H9 (cell line): ENCODE measurements around the gene PCOLCE2. TPM values are rescaled to one million over a fixed set of nuclear protein-coding genes. Genes with fewer than 3 reads are reported as not detected.

Source experiments
- DNase-seq: peaks from one replicate; pipeline ENCODE4 v3.0.0-alpha.2; 2017
- H2AFZ ChIP-seq: one replicate; pipeline ENCODE4 v1.6.1; 2013; ENCODE audit warnings: mild to moderate bottlenecking, low read length, control low read depth, moderate library complexity
- H2AK5ac ChIP-seq: 2 replicates; pipeline ENCODE4 v1.6.1; 2013; ENCODE audit warnings: low read length, control low read depth, mixed read lengths; ENCODE audit not compliant: insufficient read length
- H2BK120ac ChIP-seq: one replicate; pipeline ENCODE4 v1.6.1; 2013; ENCODE audit warnings: low read depth, mild to moderate bottlenecking, low read length, control low read depth, inconsistent platforms; ENCODE audit not compliant: poor library complexity, severe bottlenecking
- H2BK12ac ChIP-seq: 2 replicates; pipeline ENCODE4 v1.6.1; 2013; ENCODE audit warnings: low read length, control low read depth, mixed read lengths, low read depth; ENCODE audit not compliant: insufficient read length
- H2BK15ac ChIP-seq: 2 replicates; pipeline ENCODE4 v1.6.1; 2013; ENCODE audit warnings: low read depth, low read length, control low read depth
- H2BK20ac ChIP-seq: one replicate; pipeline ENCODE4 v1.6.1; 2013; ENCODE audit warnings: low read depth, mild to moderate bottlenecking, low read length, control low read depth, inconsistent platforms; ENCODE audit not compliant: poor library complexity, severe bottlenecking
- H2BK5ac ChIP-seq: 2 replicates; pipeline ENCODE4 v1.6.1; 2013; ENCODE audit warnings: low read length, control low read depth, mixed read lengths; ENCODE audit not compliant: insufficient read length
- H3K14ac ChIP-seq: 2 replicates; pipeline ENCODE4 v1.6.1; 2013; ENCODE audit warnings: low read length, control low read depth; ENCODE audit not compliant: insufficient read depth
- H3K18ac ChIP-seq: 2 replicates; pipeline ENCODE4 v1.6.1; 2013; ENCODE audit warnings: low read depth, mild to moderate bottlenecking, mixed read lengths, low read length, control low read depth; ENCODE audit not compliant: insufficient read length
- H3K23ac ChIP-seq: 2 replicates; pipeline ENCODE4 v1.6.1; 2013; ENCODE audit warnings: low read length, control low read depth, mixed read lengths, low read depth; ENCODE audit not compliant: insufficient read length
- H3K23me2 ChIP-seq: 2 replicates; pipeline ENCODE4 v1.6.1; 2013; ENCODE audit warnings: low read depth, mild to moderate bottlenecking, mixed read lengths, low read length, control low read depth; ENCODE audit not compliant: insufficient read length, poor library complexity, severe bottlenecking
- H3K27ac ChIP-seq: 2 replicates; pipeline ENCODE4 v1.5.1; 2013; ENCODE audit warnings: low read length, control low read depth, mixed read lengths, low read depth; ENCODE audit not compliant: insufficient read length
- H3K27me3 ChIP-seq: 2 replicates; pipeline ENCODE4 v1.6.1; 2013; ENCODE audit warnings: low read length, control low read depth, inconsistent platforms; ENCODE audit not compliant: insufficient read depth
- H3K4ac ChIP-seq: 2 replicates; pipeline ENCODE4 v1.6.1; 2013; ENCODE audit warnings: low read depth, mild to moderate bottlenecking, control low read depth, inconsistent platforms, low read length, moderate library complexity
- H3K4me1 ChIP-seq: 2 replicates; pipeline ENCODE4 v1.6.1; 2013; ENCODE audit warnings: low read length, control low read depth, inconsistent platforms; ENCODE audit not compliant: insufficient read depth
- H3K4me2 ChIP-seq: 2 replicates; pipeline ENCODE4 v1.6.1; 2013; ENCODE audit warnings: low read length, control low read depth, mixed read lengths; ENCODE audit not compliant: insufficient read length, insufficient read depth
- H3K56ac ChIP-seq: 2 replicates; pipeline ENCODE4 v1.6.1; 2013; ENCODE audit warnings: low read depth, mild to moderate bottlenecking, mixed read lengths, low read length, control low read depth; ENCODE audit not compliant: insufficient read length
- H3K79me1 ChIP-seq: 2 replicates; pipeline ENCODE4 v1.6.1; 2013; ENCODE audit warnings: low read depth, mild to moderate bottlenecking, moderate library complexity, low read length, control low read depth, inconsistent platforms; ENCODE audit not compliant: insufficient read depth, poor library complexity, severe bottlenecking
- H3K79me2 ChIP-seq: 2 replicates; pipeline ENCODE4 v1.6.1; 2013; ENCODE audit warnings: low read length, control low read depth, inconsistent platforms; ENCODE audit not compliant: insufficient read depth
- H3K9ac ChIP-seq: 2 replicates; pipeline ENCODE4 v1.6.1; 2013; ENCODE audit warnings: low read length, control low read depth, mixed read lengths; ENCODE audit not compliant: insufficient read length; ENCODE audit errors: extremely low read depth
- H3K9me3 ChIP-seq: one replicate; pipeline ENCODE4 v1.6.1; 2013; ENCODE audit warnings: low read depth, low read length, inconsistent platforms; ENCODE audit not compliant: control insufficient read depth
- H3T11ph ChIP-seq: one replicate; pipeline ENCODE4 v1.6.1; 2013; ENCODE audit warnings: mild to moderate bottlenecking, low read length, control low read depth, inconsistent platforms
- H4K20me1 ChIP-seq: one replicate; pipeline ENCODE4 v1.6.1; 2013; ENCODE audit not compliant: control insufficient read depth, insufficient read length, insufficient read depth
- H4K5ac ChIP-seq: 2 replicates; pipeline ENCODE4 v1.6.1; 2013; ENCODE audit warnings: low read depth, mild to moderate bottlenecking, mixed read lengths, low read length, control low read depth; ENCODE audit not compliant: insufficient read length
- H4K8ac ChIP-seq: replicated peaks from 2 replicates; pipeline ENCODE4 v1.6.1; 2013; ENCODE audit warnings: low read length, control low read depth, mixed read lengths, low read depth; ENCODE audit not compliant: insufficient read length
- H4K91ac ChIP-seq: 2 replicates; pipeline ENCODE4 v1.6.1; 2013; ENCODE audit warnings: low read depth, mild to moderate bottlenecking, moderate library complexity, mixed read lengths, low read length, control low read depth; ENCODE audit not compliant: insufficient read length
- H3K27ac Mint-ChIP-seq, 3 experiments: 2 replicates in 2 of 3; 3 replicates in 1 of 3; pipeline ENCODE4 v1.8.0; 2020 to 2021; ENCODE audit warnings: mixed read lengths in 3 of 3, mild to moderate bottlenecking in 1 of 3, moderate library complexity in 1 of 3
- H3K27me3 Mint-ChIP-seq: 2 replicates; pipeline ENCODE4 v1.8.0; 2021; ENCODE audit warnings: low read depth, mild to moderate bottlenecking, moderate library complexity, mixed read lengths
- H3K36me3 Mint-ChIP-seq, 3 experiments: 2 replicates in 2 of 3; 3 replicates in 1 of 3; pipeline ENCODE4 v1.8.0; 2020 to 2021; ENCODE audit warnings: low read depth in 3 of 3, mixed read lengths in 3 of 3; ENCODE audit not compliant: insufficient read depth in 1 of 3
- H3K4me1 Mint-ChIP-seq, 2 experiments: 2 replicates each; pipeline ENCODE4 v1.8.0; 2020; ENCODE audit warnings: mixed read lengths in 2 of 2
- H3K4me3 Mint-ChIP-seq, 2 experiments: 2 replicates in 1 of 2; 3 replicates in 1 of 2; pipeline ENCODE4 v1.8.0; 2020 to 2021; ENCODE audit warnings: mild to moderate bottlenecking in 2 of 2, mixed read lengths in 2 of 2, moderate library complexity in 1 of 2
- H3K9me3 Mint-ChIP-seq, 2 experiments: 2 replicates in 1 of 2; 3 replicates in 1 of 2; pipeline ENCODE4 v1.8.0; 2020; ENCODE audit warnings: mild to moderate bottlenecking in 2 of 2, mixed read lengths in 2 of 2, moderate library complexity in 1 of 2
- WGBS: extraction: QIAGEN DNeasy Blood & Tissue Kit; methylation state at CpG from one replicate; pipeline ENCODE4 v1.1.7; 2013; ENCODE audit warnings: missing lambda C conversion rate, low lambda C conversion rate, mixed read lengths; ENCODE audit not compliant: insufficient read length; ENCODE audit errors: extremely low coverage; 5-methylcytosine and 5-hydroxymethylcytosine counted together
- total RNA-seq: library from RNA; stranded (reverse); gene quantifications from 2 replicates; pipeline ENCODE4 v1.2.1, GENCODE V29; 2021
- TF ChIP-seq, protein P1 (sequence below): fragments of 200-600 bp; sonication (generic); conservative IDR thresholded peaks from 3 replicates; pipeline ENCODE4 v1.8.0; 2021; ENCODE audit warnings: antibody characterized with exemption, mild to moderate bottlenecking

PCOLCE2 gene
- total RNA-seq, 1 experiment from 2014 or later = 9.2 TPM

DNA sequence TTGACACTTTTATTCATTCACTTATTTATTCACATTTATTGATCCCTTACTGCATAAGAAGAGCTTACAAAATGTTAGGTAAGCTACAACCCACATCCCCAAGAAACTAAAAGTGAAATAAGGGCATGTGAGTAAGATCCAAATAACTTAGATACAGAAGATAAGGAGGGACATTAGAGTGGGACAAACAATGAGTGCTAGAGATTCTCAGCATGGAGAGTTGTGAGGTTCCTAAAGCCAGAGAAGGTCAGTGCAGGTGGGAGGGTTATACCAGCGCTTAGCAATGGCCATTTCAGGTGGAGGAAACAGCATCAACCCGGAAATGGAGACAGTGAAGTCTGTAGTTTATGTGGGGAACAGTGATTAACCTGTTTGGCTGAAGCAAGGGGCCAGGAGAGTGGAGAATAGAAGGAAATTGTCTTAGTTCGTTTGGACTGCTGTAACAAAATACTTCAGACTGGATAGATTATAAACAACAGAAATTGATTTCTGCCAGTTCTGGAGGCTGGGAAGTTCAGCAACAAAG is 25.5 kb upstream of the PCOLCE2 start:
- H3T11ph ChIP-seq = no peak overlapping the region
- no peaks in the 10 kb centered on the region for H3K79me2 ChIP-seq
- H2BK5ac ChIP-seq = no peak overlapping the region
- H3K18ac ChIP-seq = no peak overlapping the region
- no peaks in the 10 kb centered on the region for H3K4me1 ChIP-seq
- H4K5ac ChIP-seq = no peak overlapping the region
- no peak overlapping the region for H4K91ac ChIP-seq
- no peak overlapping the region for H3K4me2 ChIP-seq
- H3K23ac ChIP-seq = no peak overlapping the region
- H4K20me1 ChIP-seq = no peaks in the 10 kb centered on the region
- H3K23me2 ChIP-seq = no peaks in the 10 kb centered on the region
- H3K4ac ChIP-seq = no peak overlapping the region
- H3K79me1 ChIP-seq = no peaks in the 10 kb centered on the region
- H2AFZ ChIP-seq = no peak overlapping the region
- H3K9ac ChIP-seq = no peak overlapping the region
- TF ChIP-seq, protein P1, sequence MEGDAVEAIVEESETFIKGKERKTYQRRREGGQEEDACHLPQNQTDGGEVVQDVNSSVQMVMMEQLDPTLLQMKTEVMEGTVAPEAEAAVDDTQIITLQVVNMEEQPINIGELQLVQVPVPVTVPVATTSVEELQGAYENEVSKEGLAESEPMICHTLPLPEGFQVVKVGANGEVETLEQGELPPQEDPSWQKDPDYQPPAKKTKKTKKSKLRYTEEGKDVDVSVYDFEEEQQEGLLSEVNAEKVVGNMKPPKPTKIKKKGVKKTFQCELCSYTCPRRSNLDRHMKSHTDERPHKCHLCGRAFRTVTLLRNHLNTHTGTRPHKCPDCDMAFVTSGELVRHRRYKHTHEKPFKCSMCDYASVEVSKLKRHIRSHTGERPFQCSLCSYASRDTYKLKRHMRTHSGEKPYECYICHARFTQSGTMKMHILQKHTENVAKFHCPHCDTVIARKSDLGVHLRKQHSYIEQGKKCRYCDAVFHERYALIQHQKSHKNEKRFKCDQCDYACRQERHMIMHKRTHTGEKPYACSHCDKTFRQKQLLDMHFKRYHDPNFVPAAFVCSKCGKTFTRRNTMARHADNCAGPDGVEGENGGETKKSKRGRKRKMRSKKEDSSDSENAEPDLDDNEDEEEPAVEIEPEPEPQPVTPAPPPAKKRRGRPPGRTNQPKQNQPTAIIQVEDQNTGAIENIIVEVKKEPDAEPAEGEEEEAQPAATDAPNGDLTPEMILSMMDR = no peak
- H4K8ac ChIP-seq = no peak overlapping the region
- H2BK15ac ChIP-seq = no peak overlapping the region
- no peaks in the 10 kb centered on the region for H3K27me3 ChIP-seq
- H2BK12ac ChIP-seq = no peak overlapping the region
- H3K4me3 Mint-ChIP-seq = no peak overlapping the region
- DNase-seq = no peak
- H2BK20ac ChIP-seq = no peak overlapping the region
- no peak overlapping the region for H2AK5ac ChIP-seq
- H3K4me1 Mint-ChIP-seq = peaks cover 5 to 6% of the 10 kb centered on the region in 2 experiments; a peak in 3 of 4 replicates
- no peaks in the 10 kb centered on the region for H3K9me3 ChIP-seq
- no peak overlapping the region for H2BK120ac ChIP-seq
- no peak overlapping the region for H3K27ac ChIP-seq
- peaks cover 4% of the 10 kb centered on the region for H3K27me3 Mint-ChIP-seq
- WGBS = no CpG with 5 or more reads among the region's 3 CpGs
- no peak overlapping the region for H3K27ac Mint-ChIP-seq
- no peaks in the 10 kb centered on the region for H3K9me3 Mint-ChIP-seq
- H3K14ac ChIP-seq = no peak overlapping the region
- no peaks in the 10 kb centered on the region; a peak in 1 of 7 replicates for H3K36me3 Mint-ChIP-seq
- no peak overlapping the region for H3K56ac ChIP-seq
